Sigmoid colon (tissue), 7 donors: ENCODE data around the gene ARSD. TPM values are rescaled to one million over a fixed set of nuclear protein-coding genes. Genes with fewer than 3 reads are reported as not detected.

ENCODE experiments used
- DNase-seq: peaks from one replicate; pipeline ENCODE4 v3.0.0-alpha.2; 2019
- H3K27ac ChIP-seq, 4 donors: fragments of 200-600 bp; sonication (generic); one replicate each; pipeline ENCODE4 v1.5.1; 2016 to 2019; ENCODE audit warnings: mild to moderate bottlenecking in 1 of 4
- H3K27me3 ChIP-seq, 3 donors: fragments of 200-600 bp; sonication (generic); one replicate each; pipeline ENCODE4 v1.5.1; 2019; ENCODE audit warnings: mild to moderate bottlenecking in 1 of 3
- H3K36me3 ChIP-seq, 4 donors: fragments of 200-600 bp; sonication (generic); one replicate each; pipeline ENCODE4 v1.5.1; 2016 to 2019
- H3K4me1 ChIP-seq, 4 donors: fragments of 200-600 bp; sonication (generic); one replicate each; pipeline ENCODE4 v1.5.1; 2017 to 2019
- H3K4me3 ChIP-seq, 4 donors: fragments of 200-600 bp; sonication (generic); one replicate each; pipeline ENCODE4 v1.5.1; 2017 to 2019; ENCODE audit warnings: mild to moderate bottlenecking in 2 of 4, moderate library complexity in 1 of 4
- H3K9me3 ChIP-seq, 4 donors: fragments of 200-600 bp in 3 of 4; sonication (generic) in 3 of 4; one replicate each; pipeline versions ENCODE4 v1.5.1 to v1.6.1; 2013 to 2019
- EP300 ChIP-seq, 4 donors: sonication (generic); formaldehyde crosslinking; IDR thresholded peaks; one replicate each; pipeline ENCODE4 v1.6.1; 2017; ENCODE audit warnings: antibody characterized with exemption in 4 of 4
- POLR2A ChIP-seq, 2 donors: fragments of 450-650 bp; IDR thresholded peaks; one replicate each; pipeline ENCODE4 v1.6.1; 2016; ENCODE audit warnings: antibody characterized with exemption in 2 of 2, mild to moderate bottlenecking in 2 of 2, moderate library complexity in 2 of 2
- POLR2AphosphoS5 ChIP-seq, 4 donors: sonication (generic); formaldehyde crosslinking; IDR thresholded peaks; one replicate each; pipeline ENCODE4 v1.6.1; 2017; ENCODE audit warnings: antibody characterized with exemption in 4 of 4
- WGBS, 2 donors: extraction: QIAGEN DNeasy Blood & Tissue Kit; methylation state at CpG; one replicate each; pipeline ENCODE4 v1.1.7; 2013; 5-methylcytosine and 5-hydroxymethylcytosine counted together
- intact Hi-C: fragments of 100-400 bp; cut with DNase I; formaldehyde crosslinking; loops from one replicate; pipeline ENCODE4 v1.15.1; 2023
- polyA plus RNA-seq, 3 donors: library from polyadenylated mRNA; stranded (reverse); fragments of 200-250 nt; gene quantifications; one replicate each; pipeline ENCODE4 v1.2.3, GENCODE V29; 2013
- total RNA-seq, 4 donors: library from RNA; depleted of rRNA; stranded (reverse); fragments of >200 nt; gene quantifications; one replicate each; pipeline ENCODE4 v1.1.0, GENCODE V29; 2016
- TF ChIP-seq, protein P1 (sequence below), 4 experiments: fragments of 450-650 bp in 3 of 4; fragments of 200-600 bp in 1 of 4; IDR thresholded peaks; one replicate each; pipeline ENCODE4 v1.5.1; 2016 to 2019; ENCODE audit warnings: antibody characterized with exemption in 4 of 4, mild to moderate bottlenecking in 3 of 4, moderate library complexity in 2 of 4
- donor health status: healthy with polysubstance abuse.
- donor health status: Bipolar disorder and iron deficiency.
- donor health status: healthy.

ARSD gene
- total and polyA plus RNA-seq, 7 donors: 4.2 to 14.4 (median 10.0) TPM

GRCh38 chrX:2863646-2864045 lies 65.5 kb downstream of the ARSD start:
- 80 to 95% methylated on average over 6 of the region's 6 CpGs for WGBS, 2 donors
- H3K4me1 ChIP-seq: no peaks in the 10 kb centered on the region

DNA sequence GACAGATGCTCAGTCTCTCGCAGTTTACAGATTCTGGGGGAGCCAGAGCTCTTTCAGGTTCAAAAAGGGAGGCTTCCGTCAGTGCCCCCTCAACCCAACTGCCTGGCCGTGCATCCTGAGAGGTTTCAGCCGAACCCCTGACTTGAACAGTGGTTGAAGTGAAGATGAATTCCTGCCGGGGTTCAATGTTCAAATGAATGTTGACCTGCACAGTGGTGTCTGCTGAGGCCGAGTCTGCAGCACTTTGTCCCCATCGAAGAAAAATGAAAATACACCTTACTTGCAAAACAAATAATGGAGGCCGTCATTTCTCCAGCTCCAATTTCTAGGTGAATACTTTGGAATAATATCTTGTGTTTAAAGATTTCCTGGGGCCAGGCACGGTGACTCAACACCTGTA lies 66.7 kb downstream of the ARSD start:
- Histone ChIP-seq H3K4me3 (no peak overlapping the region), H3K27me3 (no peaks in the 10 kb centered on the region), H3K36me3 (no peaks in the 10 kb centered on the region), H3K9me3 (no peaks in the 10 kb centered on the region), H3K27ac (no peak overlapping the region), H3K4me1 (no peaks in the 10 kb centered on the region)
- WGBS, 2 donors: 73 to 93% methylated on average over 9 of the region's 9 CpGs
- DNase-seq: no peak
- intact Hi-C loops: no loop called here
- TF ChIP-seq, protein P1, sequence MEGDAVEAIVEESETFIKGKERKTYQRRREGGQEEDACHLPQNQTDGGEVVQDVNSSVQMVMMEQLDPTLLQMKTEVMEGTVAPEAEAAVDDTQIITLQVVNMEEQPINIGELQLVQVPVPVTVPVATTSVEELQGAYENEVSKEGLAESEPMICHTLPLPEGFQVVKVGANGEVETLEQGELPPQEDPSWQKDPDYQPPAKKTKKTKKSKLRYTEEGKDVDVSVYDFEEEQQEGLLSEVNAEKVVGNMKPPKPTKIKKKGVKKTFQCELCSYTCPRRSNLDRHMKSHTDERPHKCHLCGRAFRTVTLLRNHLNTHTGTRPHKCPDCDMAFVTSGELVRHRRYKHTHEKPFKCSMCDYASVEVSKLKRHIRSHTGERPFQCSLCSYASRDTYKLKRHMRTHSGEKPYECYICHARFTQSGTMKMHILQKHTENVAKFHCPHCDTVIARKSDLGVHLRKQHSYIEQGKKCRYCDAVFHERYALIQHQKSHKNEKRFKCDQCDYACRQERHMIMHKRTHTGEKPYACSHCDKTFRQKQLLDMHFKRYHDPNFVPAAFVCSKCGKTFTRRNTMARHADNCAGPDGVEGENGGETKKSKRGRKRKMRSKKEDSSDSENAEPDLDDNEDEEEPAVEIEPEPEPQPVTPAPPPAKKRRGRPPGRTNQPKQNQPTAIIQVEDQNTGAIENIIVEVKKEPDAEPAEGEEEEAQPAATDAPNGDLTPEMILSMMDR (IDR thresholded peaks at IDR 0.05): no peak

More at GRCh38 chrX:2863646-2864045, 65.5 kb downstream of the ARSD start:
- intact Hi-C loops: no loop called here
- H3K27ac ChIP-seq: no peak overlapping the region
- H3K36me3 ChIP-seq: no peaks in the 10 kb centered on the region
- no peak for DNase-seq
- H3K27me3 ChIP-seq: no peaks in the 10 kb centered on the region
- TF ChIP-seq EP300 (IDR thresholded peaks at IDR 0.05): no peak
- TF ChIP-seq, protein P1 (IDR thresholded peaks at IDR 0.05): no peak
- TF ChIP-seq POLR2AphosphoS5 (IDR thresholded peaks at IDR 0.05): no peak
- no peak for TF ChIP-seq POLR2A (IDR thresholded peaks at IDR 0.05)
- H3K9me3 ChIP-seq: no peaks in the 10 kb centered on the region
- no peak overlapping the region for H3K4me3 ChIP-seq

GRCh38 chrX:2859197-2859797 lies 69.8 kb downstream of the ARSD start:
- intact Hi-C loops: no loop called here
- TF ChIP-seq, protein P1 (IDR thresholded peaks at IDR 0.05): no peak
- TF ChIP-seq POLR2AphosphoS5 (IDR thresholded peaks at IDR 0.05) (no peak), POLR2A (IDR thresholded peaks at IDR 0.05) (no peak), EP300 (IDR thresholded peaks at IDR 0.05) (no peak)
- H3K9me3 ChIP-seq: no peaks in the 10 kb centered on the region
- WGBS, 2 donors: 89 to 96% methylated on average over 1 of the region's 1 CpG
- no peaks in the 10 kb centered on the region for H3K27me3 ChIP-seq
- no peak for DNase-seq
- H3K36me3 ChIP-seq: no peaks in the 10 kb centered on the region
- H3K27ac ChIP-seq: no peak overlapping the region
- H3K4me3 ChIP-seq: no peak overlapping the region
- no peaks in the 10 kb centered on the region for H3K4me1 ChIP-seq

- no peak for DNase-seq
- intact Hi-C loops: no loop called here
- no peak overlapping the region for H3K27ac ChIP-seq
- 85 to 93% methylated on average over 3 of the region's 3 CpGs for WGBS, 2 donors
- no peaks in the 10 kb centered on the region for H3K4me1 ChIP-seq
- TF ChIP-seq POLR2AphosphoS5 (IDR thresholded peaks at IDR 0.05): no peak
- TF ChIP-seq POLR2A (IDR thresholded peaks at IDR 0.05): no peak
- TF ChIP-seq, protein P1 (IDR thresholded peaks at IDR 0.05): no peak
- no peak for TF ChIP-seq EP300 (IDR thresholded peaks at IDR 0.05)
- H3K27me3 ChIP-seq: no peaks in the 10 kb centered on the region
- no peaks in the 10 kb centered on the region for H3K9me3 ChIP-seq
- H3K36me3 ChIP-seq: no peaks in the 10 kb centered on the region
- H3K4me3 ChIP-seq: no peak overlapping the region
Observed at GRCh38 chrX:2857566-2857965, 71.6 kb downstream of the ARSD start.

DNA sequence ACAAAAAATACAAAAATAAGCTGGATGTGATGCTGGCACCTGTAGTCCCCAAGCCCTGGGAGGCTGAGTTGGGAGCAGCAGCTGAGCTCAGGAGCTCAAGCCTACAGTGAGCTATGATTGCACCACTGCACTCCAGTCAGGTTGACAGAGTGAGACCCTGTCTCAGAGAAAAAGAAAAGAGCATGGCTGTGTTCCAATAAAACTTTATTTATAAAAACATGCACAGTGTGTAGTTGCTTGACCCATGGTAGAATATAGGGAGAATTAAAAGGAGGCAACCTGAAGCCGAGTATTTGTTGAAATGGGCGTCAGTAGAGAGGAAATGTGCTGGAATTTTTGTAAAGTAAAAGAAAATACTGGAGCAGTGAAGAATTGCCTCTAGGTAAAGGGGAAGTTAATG lies 73.4 kb downstream of the ARSD start:
- H3K36me3 ChIP-seq: no peaks in the 10 kb centered on the region
- intact Hi-C loops: no loop called here
- no peaks in the 10 kb centered on the region for H3K4me1 ChIP-seq
- H3K4me3 ChIP-seq: no peak overlapping the region
- no peaks in the 10 kb centered on the region for H3K27me3 ChIP-seq
- H3K9me3 ChIP-seq: no peaks in the 10 kb centered on the region
- no peak for DNase-seq
- TF ChIP-seq EP300 (IDR thresholded peaks at IDR 0.05) (no peak), POLR2AphosphoS5 (IDR thresholded peaks at IDR 0.05) (no peak), POLR2A (IDR thresholded peaks at IDR 0.05) (no peak)
- TF ChIP-seq, protein P1 (IDR thresholded peaks at IDR 0.05): no peak
- WGBS, 2 donors: 94 to 96% methylated on average over 2 of the region's 2 CpGs
- H3K27ac ChIP-seq: no peak overlapping the region
